ENCODE measurements around the gene MRPL53.

DNA sequence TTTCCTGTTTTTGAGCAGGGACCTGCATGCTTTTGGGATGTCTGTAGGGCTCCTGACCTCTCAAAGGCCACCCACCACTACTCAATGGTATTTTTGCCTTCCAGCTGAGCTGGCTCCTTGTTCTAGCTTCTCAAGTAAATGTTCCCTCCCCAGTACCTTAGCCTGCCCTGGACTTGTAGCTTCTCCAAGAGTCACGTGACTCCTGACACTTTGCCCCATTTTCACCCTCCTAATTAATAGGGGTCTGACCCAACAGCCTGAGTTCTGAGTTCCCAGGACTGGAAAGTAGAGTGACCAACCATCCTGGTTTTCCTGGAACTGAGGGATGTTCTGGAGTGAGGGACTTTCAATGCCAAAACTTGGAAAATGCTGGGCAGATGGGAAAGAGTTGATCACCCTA is 23.0 kb upstream of the MRPL53 start:
- TF ChIP-seq, protein P1, sequence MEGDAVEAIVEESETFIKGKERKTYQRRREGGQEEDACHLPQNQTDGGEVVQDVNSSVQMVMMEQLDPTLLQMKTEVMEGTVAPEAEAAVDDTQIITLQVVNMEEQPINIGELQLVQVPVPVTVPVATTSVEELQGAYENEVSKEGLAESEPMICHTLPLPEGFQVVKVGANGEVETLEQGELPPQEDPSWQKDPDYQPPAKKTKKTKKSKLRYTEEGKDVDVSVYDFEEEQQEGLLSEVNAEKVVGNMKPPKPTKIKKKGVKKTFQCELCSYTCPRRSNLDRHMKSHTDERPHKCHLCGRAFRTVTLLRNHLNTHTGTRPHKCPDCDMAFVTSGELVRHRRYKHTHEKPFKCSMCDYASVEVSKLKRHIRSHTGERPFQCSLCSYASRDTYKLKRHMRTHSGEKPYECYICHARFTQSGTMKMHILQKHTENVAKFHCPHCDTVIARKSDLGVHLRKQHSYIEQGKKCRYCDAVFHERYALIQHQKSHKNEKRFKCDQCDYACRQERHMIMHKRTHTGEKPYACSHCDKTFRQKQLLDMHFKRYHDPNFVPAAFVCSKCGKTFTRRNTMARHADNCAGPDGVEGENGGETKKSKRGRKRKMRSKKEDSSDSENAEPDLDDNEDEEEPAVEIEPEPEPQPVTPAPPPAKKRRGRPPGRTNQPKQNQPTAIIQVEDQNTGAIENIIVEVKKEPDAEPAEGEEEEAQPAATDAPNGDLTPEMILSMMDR (IDR thresholded peaks at IDR 0.05; ENCODE audit: insufficient read depth, low read length), result no peak
- TF ChIP-seq POLR2AphosphoS5 (IDR thresholded peaks at IDR 0.05; ENCODE audit: low read depth) (no peak), GABPA (IDR thresholded peaks at IDR 0.05; ENCODE audit: low read depth) (no peak)
- TF ChIP-seq, protein P2, sequence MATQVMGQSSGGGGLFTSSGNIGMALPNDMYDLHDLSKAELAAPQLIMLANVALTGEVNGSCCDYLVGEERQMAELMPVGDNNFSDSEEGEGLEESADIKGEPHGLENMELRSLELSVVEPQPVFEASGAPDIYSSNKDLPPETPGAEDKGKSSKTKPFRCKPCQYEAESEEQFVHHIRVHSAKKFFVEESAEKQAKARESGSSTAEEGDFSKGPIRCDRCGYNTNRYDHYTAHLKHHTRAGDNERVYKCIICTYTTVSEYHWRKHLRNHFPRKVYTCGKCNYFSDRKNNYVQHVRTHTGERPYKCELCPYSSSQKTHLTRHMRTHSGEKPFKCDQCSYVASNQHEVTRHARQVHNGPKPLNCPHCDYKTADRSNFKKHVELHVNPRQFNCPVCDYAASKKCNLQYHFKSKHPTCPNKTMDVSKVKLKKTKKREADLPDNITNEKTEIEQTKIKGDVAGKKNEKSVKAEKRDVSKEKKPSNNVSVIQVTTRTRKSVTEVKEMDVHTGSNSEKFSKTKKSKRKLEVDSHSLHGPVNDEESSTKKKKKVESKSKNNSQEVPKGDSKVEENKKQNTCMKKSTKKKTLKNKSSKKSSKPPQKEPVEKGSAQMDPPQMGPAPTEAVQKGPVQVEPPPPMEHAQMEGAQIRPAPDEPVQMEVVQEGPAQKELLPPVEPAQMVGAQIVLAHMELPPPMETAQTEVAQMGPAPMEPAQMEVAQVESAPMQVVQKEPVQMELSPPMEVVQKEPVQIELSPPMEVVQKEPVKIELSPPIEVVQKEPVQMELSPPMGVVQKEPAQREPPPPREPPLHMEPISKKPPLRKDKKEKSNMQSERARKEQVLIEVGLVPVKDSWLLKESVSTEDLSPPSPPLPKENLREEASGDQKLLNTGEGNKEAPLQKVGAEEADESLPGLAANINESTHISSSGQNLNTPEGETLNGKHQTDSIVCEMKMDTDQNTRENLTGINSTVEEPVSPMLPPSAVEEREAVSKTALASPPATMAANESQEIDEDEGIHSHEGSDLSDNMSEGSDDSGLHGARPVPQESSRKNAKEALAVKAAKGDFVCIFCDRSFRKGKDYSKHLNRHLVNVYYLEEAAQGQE (IDR thresholded peaks at IDR 0.05; ENCODE audit: insufficient replicate concordance, low read depth), result no peak
